Measurements from ENCODE around the gene DMWD.

DNA sequence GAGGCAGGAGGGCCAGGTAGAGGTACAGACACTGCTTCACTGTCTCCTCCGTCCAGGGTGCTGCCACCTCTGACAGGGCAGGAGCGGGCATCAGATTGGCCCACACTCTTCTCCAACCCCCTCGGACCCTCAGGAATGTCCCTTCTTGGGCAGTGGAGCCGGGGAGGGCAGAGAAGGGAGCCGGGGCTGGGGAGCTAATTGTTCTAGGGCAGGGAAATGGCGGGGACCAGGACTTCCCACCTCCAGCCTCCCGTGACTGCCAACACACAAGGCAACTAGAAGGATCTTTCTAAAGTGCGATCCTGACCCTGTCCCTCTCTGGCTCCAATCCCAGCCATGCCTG, 32.6 kb upstream of the DMWD start:
- TF ChIP-seq, protein P1, sequence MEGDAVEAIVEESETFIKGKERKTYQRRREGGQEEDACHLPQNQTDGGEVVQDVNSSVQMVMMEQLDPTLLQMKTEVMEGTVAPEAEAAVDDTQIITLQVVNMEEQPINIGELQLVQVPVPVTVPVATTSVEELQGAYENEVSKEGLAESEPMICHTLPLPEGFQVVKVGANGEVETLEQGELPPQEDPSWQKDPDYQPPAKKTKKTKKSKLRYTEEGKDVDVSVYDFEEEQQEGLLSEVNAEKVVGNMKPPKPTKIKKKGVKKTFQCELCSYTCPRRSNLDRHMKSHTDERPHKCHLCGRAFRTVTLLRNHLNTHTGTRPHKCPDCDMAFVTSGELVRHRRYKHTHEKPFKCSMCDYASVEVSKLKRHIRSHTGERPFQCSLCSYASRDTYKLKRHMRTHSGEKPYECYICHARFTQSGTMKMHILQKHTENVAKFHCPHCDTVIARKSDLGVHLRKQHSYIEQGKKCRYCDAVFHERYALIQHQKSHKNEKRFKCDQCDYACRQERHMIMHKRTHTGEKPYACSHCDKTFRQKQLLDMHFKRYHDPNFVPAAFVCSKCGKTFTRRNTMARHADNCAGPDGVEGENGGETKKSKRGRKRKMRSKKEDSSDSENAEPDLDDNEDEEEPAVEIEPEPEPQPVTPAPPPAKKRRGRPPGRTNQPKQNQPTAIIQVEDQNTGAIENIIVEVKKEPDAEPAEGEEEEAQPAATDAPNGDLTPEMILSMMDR (IDR thresholded peaks at IDR 0.05), result no peak
- TF ChIP-seq POLR2A (IDR thresholded peaks at IDR 0.05), result no peak

Measured in uterus (tissue), 2 donors.